IPS-20b (cell line): Measurements from ENCODE around the gene EAF2.

ENCODE experiments used
- H3K27ac ChIP-seq: one replicate; pipeline ENCODE4 v1.5.1; 2013; ENCODE audit warnings: low read length
- H3K27me3 ChIP-seq: 2 replicates; pipeline ENCODE4 v1.6.1; 2013; ENCODE audit warnings: mild to moderate bottlenecking, low read length, inconsistent platforms; ENCODE audit not compliant: insufficient read depth
- H3K36me3 ChIP-seq: 2 replicates; pipeline ENCODE4 v1.6.1; 2013; ENCODE audit warnings: low read depth, mild to moderate bottlenecking, inconsistent platforms, low read length, moderate library complexity; ENCODE audit not compliant: insufficient read depth
- H3K4me1 ChIP-seq: 2 replicates; pipeline ENCODE4 v1.6.1; 2013; ENCODE audit warnings: mild to moderate bottlenecking, control low read depth, inconsistent platforms, low read length, moderate library complexity; ENCODE audit not compliant: insufficient read depth
- H3K4me3 ChIP-seq: 2 replicates; pipeline ENCODE4 v1.5.1; 2013; ENCODE audit warnings: mild to moderate bottlenecking, low read length, inconsistent platforms
- H3K9ac ChIP-seq: 2 replicates; pipeline ENCODE4 v1.6.1; 2013; ENCODE audit warnings: low read depth, mild to moderate bottlenecking, inconsistent platforms, low read length, moderate library complexity
- H3K9me3 ChIP-seq: 2 replicates; pipeline ENCODE4 v1.6.1; 2013; ENCODE audit warnings: mild to moderate bottlenecking, low read depth, low read length, inconsistent platforms; ENCODE audit not compliant: insufficient read depth

EAF2 gene

GRCh38 chr3:121913305-121913990, 78.4 kb downstream of the EAF2 start:
- H3K9me3 ChIP-seq = peaks cover 2% of the 10 kb centered on the region; the same call in 1 of the 2 replicates
- no peak overlapping the region for H3K9ac ChIP-seq
- no peak overlapping the region for H3K27ac ChIP-seq
- peaks cover 3% of the 10 kb centered on the region; the same call in 1 of the 2 replicates for H3K4me1 ChIP-seq
- no peaks in the 10 kb centered on the region; the same call in 1 of the 2 replicates for H3K36me3 ChIP-seq
- no peaks in the 10 kb centered on the region for H3K27me3 ChIP-seq
- H3K4me3 ChIP-seq = no peak overlapping the region

DNA sequence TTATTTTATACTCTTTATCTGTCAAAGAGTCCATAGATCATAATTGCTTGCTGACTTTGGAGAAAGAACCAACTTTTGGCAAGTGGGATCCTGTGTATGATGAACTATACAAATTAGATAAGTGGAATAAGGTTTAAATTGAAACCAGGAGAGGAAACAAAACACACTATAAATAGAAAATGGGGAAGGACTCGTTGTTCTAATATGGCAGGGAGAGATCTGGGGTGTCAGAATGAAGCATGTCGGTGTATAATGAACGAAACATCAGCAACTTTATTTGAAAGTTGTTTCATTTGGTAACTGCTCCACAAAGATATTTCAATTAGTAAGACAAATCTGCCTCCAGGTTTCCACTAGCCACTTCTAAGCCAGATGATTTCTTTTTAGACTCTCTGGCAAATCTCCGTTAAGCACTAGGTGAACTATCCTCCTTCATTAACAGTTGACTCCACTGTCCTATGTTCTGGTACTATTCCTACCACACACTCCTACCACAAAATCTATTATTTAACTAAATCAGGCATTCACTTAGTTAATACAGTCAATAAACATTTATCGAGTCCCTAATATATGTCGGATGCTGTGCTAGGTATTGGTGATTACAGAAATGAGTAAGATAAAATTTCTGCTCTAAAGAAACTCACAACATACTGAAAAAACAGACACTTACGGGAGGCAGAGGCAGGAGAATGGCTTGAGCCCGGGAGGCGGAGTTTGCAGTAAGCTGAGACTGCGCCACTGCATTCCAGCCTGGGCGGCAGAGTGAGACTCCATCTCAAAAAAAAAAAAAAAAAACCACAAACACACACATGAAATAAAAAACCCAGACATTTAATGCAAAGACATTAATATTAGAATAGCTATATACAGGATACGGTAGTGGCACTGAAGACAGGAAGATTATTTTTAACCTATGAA, 79.3 kb downstream of the EAF2 start:
- Histone ChIP-seq H3K27ac (no peak overlapping the region), H3K27me3 (no peaks in the 10 kb centered on the region), H3K4me1 (peaks cover 3% of the 10 kb centered on the region; the same call in 1 of the 2 replicates), H3K4me3 (no peak overlapping the region), H3K36me3 (no peaks in the 10 kb centered on the region), H3K9ac (no peak overlapping the region), H3K9me3 (no peaks in the 10 kb centered on the region)

DNA sequence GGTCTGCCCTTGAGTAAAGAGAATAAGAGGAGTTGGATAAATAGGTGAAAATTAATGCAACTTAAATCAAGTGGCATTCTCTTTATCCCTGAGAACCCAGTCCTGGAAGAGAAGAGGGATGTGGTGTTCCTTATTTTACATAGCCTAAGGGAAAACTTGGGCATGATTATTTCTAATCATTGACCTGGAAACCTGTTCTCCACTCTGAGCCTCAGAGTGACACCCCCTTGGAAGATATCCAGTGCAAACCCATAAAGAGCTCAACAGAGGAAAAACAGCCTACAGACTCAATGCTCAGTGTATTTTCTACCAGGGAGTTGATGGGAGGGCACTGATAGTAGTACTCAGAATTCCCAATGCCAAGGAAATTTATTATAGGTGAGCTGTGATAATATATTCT, 81.2 kb downstream of the EAF2 start:
- Histone ChIP-seq H3K36me3 (no peaks in the 10 kb centered on the region), H3K27ac (no peak overlapping the region), H3K9ac (no peak overlapping the region), H3K4me1 (peaks cover 3% of the 10 kb centered on the region; the same call in 1 of the 2 replicates), H3K4me3 (no peak overlapping the region), H3K27me3 (no peaks in the 10 kb centered on the region), H3K9me3 (no peaks in the 10 kb centered on the region)

- no peaks in the 10 kb centered on the region for H3K9me3 ChIP-seq
- H3K4me3 ChIP-seq = no peak overlapping the region
- H3K27ac ChIP-seq = no peak overlapping the region
- no peaks in the 10 kb centered on the region for H3K27me3 ChIP-seq
- peaks cover 3% of the 10 kb centered on the region; the same call in 1 of the 2 replicates for H3K4me1 ChIP-seq
- no peaks in the 10 kb centered on the region for H3K36me3 ChIP-seq
- H3K9ac ChIP-seq = no peak overlapping the region
Measured at GRCh38 chr3:121918779-121919483, 83.9 kb downstream of the EAF2 start.

- Histone ChIP-seq H3K36me3 (no peaks in the 10 kb centered on the region; the same call in 1 of the 2 replicates), H3K4me1 (no peaks in the 10 kb centered on the region), H3K9ac (no peak overlapping the region), H3K4me3 (no peak overlapping the region), H3K27me3 (no peaks in the 10 kb centered on the region), H3K27ac (no peak overlapping the region), H3K9me3 (no peaks in the 10 kb centered on the region)
Measured at GRCh38 chr3:121924734-121925133, 89.7 kb downstream of the EAF2 start.

DNA sequence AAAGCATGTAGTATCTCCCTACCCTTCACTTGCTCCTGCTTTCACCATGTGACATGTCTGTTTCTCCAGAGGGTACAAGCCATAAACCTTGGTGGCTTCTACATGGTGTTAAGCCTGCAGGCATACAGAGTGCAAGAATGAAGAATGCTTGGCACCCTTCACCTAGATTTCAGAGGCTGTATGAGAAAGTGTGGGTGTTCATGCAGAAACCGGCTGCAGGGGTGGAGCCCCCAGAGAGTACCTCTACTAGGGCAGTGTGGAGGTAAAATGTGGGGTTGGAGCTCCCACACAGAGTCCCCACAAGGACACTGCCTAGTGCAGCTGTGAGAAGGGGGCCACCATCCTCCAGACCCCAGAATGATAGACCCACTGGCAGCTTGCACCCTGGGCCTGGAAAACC, 91.4 kb downstream of the EAF2 start:
- no peak overlapping the region for H3K4me3 ChIP-seq
- no peaks in the 10 kb centered on the region; the same call in 1 of the 2 replicates for H3K36me3 ChIP-seq
- H3K9ac ChIP-seq = no peak overlapping the region
- no peak overlapping the region for H3K27ac ChIP-seq
- no peaks in the 10 kb centered on the region for H3K9me3 ChIP-seq
- no peaks in the 10 kb centered on the region for H3K27me3 ChIP-seq
- H3K4me1 ChIP-seq = no peaks in the 10 kb centered on the region
